GM23338 (cell line): Measurements from ENCODE around the gene EXOC6B. TPM values are rescaled to one million over a fixed set of nuclear protein-coding genes. Genes with fewer than 3 reads are reported as not detected.

Experiments used
- ATAC-seq: fragments of 200-7000 bp; cut with Tn5 transposase; 3 replicates; pipeline ENCODE4 v1.9.1; 2020
- DNase-seq: peaks from one replicate; pipeline ENCODE4 v3.0.0-alpha.2; 2015; ENCODE audit warnings: low spot score
- H2AFZ ChIP-seq: fragments of 200-600 bp; sonication (generic); 2 replicates; pipeline ENCODE4 v1.8.0; 2016; ENCODE audit warnings: antibody characterized with exemption, mild to moderate bottlenecking, moderate library complexity
- H3F3A ChIP-seq: fragments of 200-600 bp; sonication (generic); replicated peaks from 2 replicates; pipeline ENCODE4 v1.8.0; 2017; ENCODE audit warnings: antibody characterized with exemption, mixed run types, low read depth
- H3K27ac ChIP-seq: fragments of 200-600 bp; sonication (generic); 2 replicates; pipeline ENCODE4 v1.6.1; 2016; ENCODE audit warnings: low read depth
- H3K27me3 ChIP-seq: fragments of 200-600 bp; sonication (generic); 2 replicates; pipeline ENCODE4 v1.8.0; 2016; ENCODE audit warnings: mild to moderate bottlenecking, mixed run types, moderate library complexity; ENCODE audit not compliant: insufficient read depth
- H3K36me3 ChIP-seq: fragments of 200-600 bp; sonication (generic); 2 replicates; pipeline ENCODE4 v1.8.0; 2016; ENCODE audit warnings: mild to moderate bottlenecking; ENCODE audit not compliant: insufficient read depth
- H3K4me1 ChIP-seq: fragments of 200-600 bp; sonication (generic); 2 replicates; pipeline ENCODE4 v1.8.0; 2016; ENCODE audit warnings: mild to moderate bottlenecking, moderate library complexity; ENCODE audit not compliant: insufficient read depth
- H3K4me2 ChIP-seq: fragments of 200-600 bp; sonication (generic); 2 replicates; pipeline ENCODE4 v1.7.1; 2017; ENCODE audit warnings: mixed run types
- H3K4me3 ChIP-seq: fragments of 200-600 bp; sonication (generic); 2 replicates; pipeline ENCODE4 v1.6.1; 2016; ENCODE audit warnings: mixed run types
- H3K79me2 ChIP-seq: fragments of 200-600 bp; sonication (generic); replicated peaks from 2 replicates; pipeline ENCODE4 v1.8.0; 2017; ENCODE audit warnings: mild to moderate bottlenecking; ENCODE audit not compliant: insufficient read depth
- H3K9me2 ChIP-seq: fragments of 200-600 bp; sonication (generic); 2 replicates; pipeline ENCODE4 v1.8.0; 2017; ENCODE audit not compliant: insufficient read depth
- H4K20me1 ChIP-seq: fragments of 200-600 bp; sonication (generic); replicated peaks from 2 replicates; pipeline ENCODE4 v1.8.0; 2017; ENCODE audit warnings: mild to moderate bottlenecking; ENCODE audit not compliant: insufficient read depth
- H3K27ac Mint-ChIP-seq: 2 replicates; pipeline ENCODE4 v1.8.0; 2020; ENCODE audit warnings: inconsistent platforms, mild to moderate bottlenecking, moderate library complexity, mixed read lengths
- H3K27me3 Mint-ChIP-seq: 3 replicates; pipeline ENCODE4 v1.8.0; 2022; ENCODE audit warnings: low read depth, mild to moderate bottlenecking, moderate library complexity, mixed read lengths, inconsistent platforms; ENCODE audit not compliant: insufficient read depth, poor library complexity
- H3K36me3 Mint-ChIP-seq: 3 replicates; pipeline ENCODE4 v1.8.0; 2021; ENCODE audit warnings: low read depth, mild to moderate bottlenecking, inconsistent platforms, moderate library complexity, mixed read lengths
- H3K4me1 Mint-ChIP-seq: 3 replicates; pipeline ENCODE4 v1.8.0; 2020; ENCODE audit warnings: mild to moderate bottlenecking, inconsistent platforms, mixed read lengths
- H3K4me3 Mint-ChIP-seq: 3 replicates; pipeline ENCODE4 v1.8.0; 2021; ENCODE audit warnings: moderate library complexity, mild to moderate bottlenecking, inconsistent platforms, mixed read lengths
- H3K9me3 Mint-ChIP-seq: 3 replicates; pipeline ENCODE4 v1.8.0; 2020; ENCODE audit warnings: moderate library complexity, mild to moderate bottlenecking, inconsistent platforms, mixed read lengths
- CREB1 ChIP-seq: fragments of 250-450 bp; sonication (Bioruptor Pico); IDR thresholded peaks from 2 replicates; pipeline ENCODE4 v1.5.0; 2020; ENCODE audit warnings: low read depth, mild to moderate bottlenecking, moderate library complexity
- EZH2 ChIP-seq: fragments of 200-600 bp; sonication (generic); IDR thresholded peaks from one replicate; pipeline ENCODE4 v1.8.0; 2017; ENCODE audit warnings: antibody characterized with exemption, mild to moderate bottlenecking, low read depth; ENCODE audit not compliant: unreplicated experiment
- EZH2phosphoT487 ChIP-seq: fragments of 200-600 bp; sonication (generic); IDR thresholded peaks from one replicate; pipeline ENCODE4 v1.8.1; 2018; ENCODE audit warnings: antibody characterized with exemption; ENCODE audit not compliant: unreplicated experiment
- ZNF331 ChIP-seq: fragments of 250-450 bp; sonication (Bioruptor Pico); IDR thresholded peaks from 2 replicates; pipeline ENCODE4 v1.5.0; 2020; ENCODE audit warnings: low read depth, mild to moderate bottlenecking, moderate library complexity
- polyA plus RNA-seq: library from polyadenylated mRNA; unstranded; fragments of >200 nt; fragmentation: Nextera tagmentation; extraction: Ambion mirVana; gene quantifications from 2 replicates; pipeline ENCODE4 v1.2.1, GENCODE V29; 2016
- total RNA-seq: library from RNA; depleted of rRNA; stranded (reverse); fragments of >200 nt; shearing (Covaris generic); gene quantifications from 2 replicates; pipeline ENCODE4 v1.2.3, GENCODE V29; 2014
- TF ChIP-seq, protein P1 (sequence below), 2 experiments: fragments of 200-600 bp in 1 of 2; sonication (generic) in 1 of 2; conservative IDR thresholded peaks; 2 replicates each; pipeline versions ENCODE4 v1.5.1 to v1.6.1; 2016 to 2017; ENCODE audit warnings: antibody characterized with exemption in 2 of 2, low read depth in 2 of 2, mild to moderate bottlenecking in 2 of 2, moderate library complexity in 1 of 2
- TF ChIP-seq, protein P2 (sequence below): fragments of 250-450 bp; sonication (Bioruptor Pico); IDR thresholded peaks from 2 replicates; pipeline ENCODE4 v1.5.0; 2020; ENCODE audit warnings: mild to moderate bottlenecking, moderate library complexity

Gene EXOC6B
- total and polyA plus RNA-seq, 2 experiments from 2014 or later, result 7.2 to 45.9 TPM

DNA sequence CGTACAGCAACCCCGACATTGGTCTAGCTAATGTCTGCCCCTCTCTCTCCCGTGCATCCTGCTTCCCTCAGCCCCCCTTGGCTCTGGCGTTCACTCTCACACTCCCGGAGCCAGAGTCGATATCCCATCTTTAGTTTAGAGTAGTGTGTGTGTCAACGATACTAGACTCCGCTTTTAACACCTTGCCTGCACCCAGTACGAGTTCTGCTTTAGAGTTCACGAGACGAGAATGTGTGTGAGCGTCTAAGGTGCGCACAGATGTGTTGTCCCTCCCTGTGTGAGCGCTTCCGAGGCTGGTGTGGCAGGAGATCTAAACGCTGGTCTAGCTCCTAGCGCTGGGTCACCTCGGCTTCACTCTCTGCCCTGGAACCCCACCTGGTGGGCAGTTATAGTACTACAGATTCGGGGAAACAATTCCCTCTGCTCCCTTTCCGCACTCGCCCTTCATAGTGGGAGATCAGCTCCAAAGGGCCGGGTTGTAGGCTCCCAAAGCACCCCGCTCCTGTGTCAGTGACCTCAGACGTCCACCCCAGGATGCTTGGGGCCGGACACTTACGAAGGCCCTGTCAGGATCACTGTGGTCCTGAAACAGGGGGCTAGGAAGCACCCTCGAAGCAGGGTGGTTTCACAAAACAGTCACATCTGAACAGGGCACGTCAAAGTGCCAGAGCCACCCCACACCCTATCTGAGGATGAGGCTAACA, 675.5 kb downstream of the EXOC6B start:
- peaks cover 3% of the 10 kb centered on the region; the same call in 2 of the 3 replicates for H3K9me3 Mint-ChIP-seq
- peak overlapping the region; percentile 58 for H3K4me3 ChIP-seq
- peaks cover 74% of the 10 kb centered on the region for H3K27me3 Mint-ChIP-seq
- TF ChIP-seq, protein P1, sequence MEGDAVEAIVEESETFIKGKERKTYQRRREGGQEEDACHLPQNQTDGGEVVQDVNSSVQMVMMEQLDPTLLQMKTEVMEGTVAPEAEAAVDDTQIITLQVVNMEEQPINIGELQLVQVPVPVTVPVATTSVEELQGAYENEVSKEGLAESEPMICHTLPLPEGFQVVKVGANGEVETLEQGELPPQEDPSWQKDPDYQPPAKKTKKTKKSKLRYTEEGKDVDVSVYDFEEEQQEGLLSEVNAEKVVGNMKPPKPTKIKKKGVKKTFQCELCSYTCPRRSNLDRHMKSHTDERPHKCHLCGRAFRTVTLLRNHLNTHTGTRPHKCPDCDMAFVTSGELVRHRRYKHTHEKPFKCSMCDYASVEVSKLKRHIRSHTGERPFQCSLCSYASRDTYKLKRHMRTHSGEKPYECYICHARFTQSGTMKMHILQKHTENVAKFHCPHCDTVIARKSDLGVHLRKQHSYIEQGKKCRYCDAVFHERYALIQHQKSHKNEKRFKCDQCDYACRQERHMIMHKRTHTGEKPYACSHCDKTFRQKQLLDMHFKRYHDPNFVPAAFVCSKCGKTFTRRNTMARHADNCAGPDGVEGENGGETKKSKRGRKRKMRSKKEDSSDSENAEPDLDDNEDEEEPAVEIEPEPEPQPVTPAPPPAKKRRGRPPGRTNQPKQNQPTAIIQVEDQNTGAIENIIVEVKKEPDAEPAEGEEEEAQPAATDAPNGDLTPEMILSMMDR (conservative IDR thresholded peaks at IDR 0.05; ENCODE audit: low read depth in 2 of 2), result peak; percentile 76 to 90
- no peak for TF ChIP-seq CREB1 (CRISPR knock-in tag)
- TF ChIP-seq EZH2phosphoT487, result peak; percentile 34
- TF ChIP-seq, protein P2, sequence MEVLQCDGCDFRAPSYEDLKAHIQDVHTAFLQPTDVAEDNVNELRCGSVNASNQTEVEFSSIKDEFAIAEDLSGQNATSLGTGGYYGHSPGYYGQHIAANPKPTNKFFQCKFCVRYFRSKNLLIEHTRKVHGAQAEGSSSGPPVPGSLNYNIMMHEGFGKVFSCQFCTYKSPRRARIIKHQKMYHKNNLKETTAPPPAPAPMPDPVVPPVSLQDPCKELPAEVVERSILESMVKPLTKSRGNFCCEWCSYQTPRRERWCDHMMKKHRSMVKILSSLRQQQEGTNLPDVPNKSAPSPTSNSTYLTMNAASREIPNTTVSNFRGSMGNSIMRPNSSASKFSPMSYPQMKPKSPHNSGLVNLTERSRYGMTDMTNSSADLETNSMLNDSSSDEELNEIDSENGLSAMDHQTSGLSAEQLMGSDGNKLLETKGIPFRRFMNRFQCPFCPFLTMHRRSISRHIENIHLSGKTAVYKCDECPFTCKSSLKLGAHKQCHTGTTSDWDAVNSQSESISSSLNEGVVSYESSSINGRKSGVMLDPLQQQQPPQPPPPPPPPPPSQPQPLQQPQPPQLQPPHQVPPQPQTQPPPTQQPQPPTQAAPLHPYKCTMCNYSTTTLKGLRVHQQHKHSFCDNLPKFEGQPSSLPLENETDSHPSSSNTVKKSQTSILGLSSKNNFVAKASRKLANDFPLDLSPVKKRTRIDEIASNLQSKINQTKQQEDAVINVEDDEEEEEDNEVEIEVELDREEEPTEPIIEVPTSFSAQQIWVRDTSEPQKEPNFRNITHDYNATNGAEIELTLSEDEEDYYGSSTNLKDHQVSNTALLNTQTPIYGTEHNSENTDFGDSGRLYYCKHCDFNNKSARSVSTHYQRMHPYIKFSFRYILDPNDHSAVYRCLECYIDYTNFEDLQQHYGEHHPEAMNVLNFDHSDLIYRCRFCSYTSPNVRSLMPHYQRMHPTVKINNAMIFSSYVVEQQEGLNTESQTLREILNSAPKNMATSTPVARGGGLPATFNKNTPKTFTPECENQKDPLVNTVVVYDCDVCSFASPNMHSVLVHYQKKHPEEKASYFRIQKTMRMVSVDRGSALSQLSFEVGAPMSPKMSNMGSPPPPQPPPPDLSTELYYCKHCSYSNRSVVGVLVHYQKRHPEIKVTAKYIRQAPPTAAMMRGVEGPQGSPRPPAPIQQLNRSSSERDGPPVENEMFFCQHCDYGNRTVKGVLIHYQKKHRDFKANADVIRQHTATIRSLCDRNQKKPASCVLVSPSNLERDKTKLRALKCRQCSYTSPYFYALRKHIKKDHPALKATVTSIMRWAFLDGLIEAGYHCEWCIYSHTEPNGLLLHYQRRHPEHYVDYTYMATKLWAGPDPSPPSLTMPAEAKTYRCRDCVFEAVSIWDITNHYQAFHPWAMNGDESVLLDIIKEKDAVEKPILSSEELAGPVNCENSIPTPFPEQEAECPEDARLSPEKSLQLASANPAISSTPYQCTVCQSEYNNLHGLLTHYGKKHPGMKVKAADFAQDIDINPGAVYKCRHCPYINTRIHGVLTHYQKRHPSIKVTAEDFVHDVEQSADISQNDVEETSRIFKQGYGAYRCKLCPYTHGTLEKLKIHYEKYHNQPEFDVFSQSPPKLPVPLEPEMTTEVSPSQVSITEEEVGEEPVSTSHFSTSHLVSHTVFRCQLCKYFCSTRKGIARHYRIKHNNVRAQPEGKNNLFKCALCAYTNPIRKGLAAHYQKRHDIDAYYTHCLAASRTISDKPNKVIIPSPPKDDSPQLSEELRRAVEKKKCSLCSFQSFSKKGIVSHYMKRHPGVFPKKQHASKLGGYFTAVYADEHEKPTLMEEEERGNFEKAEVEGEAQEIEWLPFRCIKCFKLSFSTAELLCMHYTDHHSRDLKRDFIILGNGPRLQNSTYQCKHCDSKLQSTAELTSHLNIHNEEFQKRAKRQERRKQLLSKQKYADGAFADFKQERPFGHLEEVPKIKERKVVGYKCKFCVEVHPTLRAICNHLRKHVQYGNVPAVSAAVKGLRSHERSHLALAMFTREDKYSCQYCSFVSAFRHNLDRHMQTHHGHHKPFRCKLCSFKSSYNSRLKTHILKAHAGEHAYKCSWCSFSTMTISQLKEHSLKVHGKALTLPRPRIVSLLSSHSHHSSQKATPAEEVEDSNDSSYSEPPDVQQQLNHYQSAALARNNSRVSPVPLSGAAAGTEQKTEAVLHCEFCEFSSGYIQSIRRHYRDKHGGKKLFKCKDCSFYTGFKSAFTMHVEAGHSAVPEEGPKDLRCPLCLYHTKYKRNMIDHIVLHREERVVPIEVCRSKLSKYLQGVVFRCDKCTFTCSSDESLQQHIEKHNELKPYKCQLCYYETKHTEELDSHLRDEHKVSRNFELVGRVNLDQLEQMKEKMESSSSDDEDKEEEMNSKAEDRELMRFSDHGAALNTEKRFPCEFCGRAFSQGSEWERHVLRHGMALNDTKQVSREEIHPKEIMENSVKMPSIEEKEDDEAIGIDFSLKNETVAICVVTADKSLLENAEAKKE (CRISPR knock-in tag), result no peak
- TF ChIP-seq EZH2, result peak; percentile 87
- TF ChIP-seq ZNF331 (CRISPR knock-in tag), result no peak
- H3K79me2 ChIP-seq, result no peaks in the 10 kb centered on the region
- ATAC-seq (peak; percentile 48), DNase-seq (peak; percentile 92)
- H3K4me1 ChIP-seq, result peaks cover 16% of the 10 kb centered on the region
- H3K27ac ChIP-seq, result no peak overlapping the region
- H3K4me3 Mint-ChIP-seq, result peak overlapping the region; percentile 70
- H3K9me2 ChIP-seq, result no peaks in the 10 kb centered on the region
- H3K27me3 ChIP-seq, result peaks cover 75% of the 10 kb centered on the region
- no peaks in the 10 kb centered on the region for H3K36me3 ChIP-seq
- peaks cover 32% of the 10 kb centered on the region for H3K4me1 Mint-ChIP-seq
- H2AFZ ChIP-seq, result no peak overlapping the region; the same call in 1 of the 2 replicates
- no peak overlapping the region for H3K27ac Mint-ChIP-seq
- H3K4me2 ChIP-seq, result peak overlapping the region; percentile 87
- 0 out of 2 replicates have a peak, but pooled peaks cover 3% of the 10 kb centered on the region for H3F3A ChIP-seq
- no peaks in the 10 kb centered on the region for H4K20me1 ChIP-seq
- H3K36me3 Mint-ChIP-seq, result no peaks in the 10 kb centered on the region; the same call in 2 of the 3 replicates
